Motor neuron (in vitro differentiated cells): ENCODE measurements around the gene POLA1. TPM values are rescaled to one million over a fixed set of nuclear protein-coding genes. Genes with fewer than 3 reads are reported as not detected.

ENCODE experiments used
- ATAC-seq, 8 experiments: fragments of 200-7000 bp; cut with Tn5 transposase; replicated peaks in 6 of 8; 2 replicates each; pipeline ENCODE4 v1.8.0; 2021; ENCODE audit warnings: mild to moderate bottlenecking in 8 of 8, moderate library complexity in 8 of 8
- H3K27ac ChIP-seq, 2 donors: fragments of 250-450 bp; sonication (Bioruptor Pico); 2 replicates each; pipeline ENCODE4 v1.9.0; 2021; ENCODE audit warnings: antibody characterized with exemption in 2 of 2, mild to moderate bottlenecking in 2 of 2, moderate library complexity in 1 of 2
- H3K4me1 ChIP-seq, 2 donors: fragments of 250-450 bp; sonication (Bioruptor Pico); replicated peaks in 1 of 2; 2 replicates each; pipeline ENCODE4 v1.6.1; 2021; ENCODE audit warnings: antibody characterized with exemption in 2 of 2, mild to moderate bottlenecking in 2 of 2, moderate library complexity in 1 of 2
- H3K4me3 ChIP-seq, 5 donors: fragments of 250-450 bp; sonication (Bioruptor Pico); 2 replicates each; pipeline ENCODE4 v1.9.0; 2021; ENCODE audit warnings: antibody characterized with exemption in 5 of 5, mild to moderate bottlenecking in 5 of 5, moderate library complexity in 4 of 5
- WGBS, 10 experiments: fragments of 450-650 bp; shearing (Covaris generic); methylation state at CpG; one replicate each; pipeline ENCODE4 v1.0.0; 2022; 5-methylcytosine and 5-hydroxymethylcytosine counted together
- in situ Hi-C, 9 experiments: fragments of 400-800 bp; cut with MboI; loops; one replicate each; pipeline ENCODE4 v1.15.0; 2021; ENCODE audit warnings: low sequenced_read_pairs in 9 of 9, low pct_unique_long_range_greater_than_20kb in 2 of 9; ENCODE audit not compliant: unreplicated experiment in 9 of 9
- total RNA-seq, 8 experiments: library from RNA; unstranded; fragments of 300-600 nt; gene quantifications; 2 replicates each; pipeline versions ENCODE4 v1.2.3 to v1.2.4, GENCODE V29; 2022

The POLA1 gene
- total RNA-seq, 8 experiments from 2014 or later = 7.8 to 23.6 (median 12.1) TPM

- Histone ChIP-seq H3K27ac (no peak overlapping the region), H3K4me3 (no peak overlapping the region), H3K4me1 (no peaks in the 10 kb centered on the region)
- in situ Hi-C loops = no loop called here
- no peak for ATAC-seq
- 43 to 100% (median 97%) methylated on average over 1 to 4 of the region's 5 CpGs for WGBS, 10 experiments
Observed at GRCh38 chrX:24927372-24927771, 233.7 kb downstream of the POLA1 start.

DNA sequence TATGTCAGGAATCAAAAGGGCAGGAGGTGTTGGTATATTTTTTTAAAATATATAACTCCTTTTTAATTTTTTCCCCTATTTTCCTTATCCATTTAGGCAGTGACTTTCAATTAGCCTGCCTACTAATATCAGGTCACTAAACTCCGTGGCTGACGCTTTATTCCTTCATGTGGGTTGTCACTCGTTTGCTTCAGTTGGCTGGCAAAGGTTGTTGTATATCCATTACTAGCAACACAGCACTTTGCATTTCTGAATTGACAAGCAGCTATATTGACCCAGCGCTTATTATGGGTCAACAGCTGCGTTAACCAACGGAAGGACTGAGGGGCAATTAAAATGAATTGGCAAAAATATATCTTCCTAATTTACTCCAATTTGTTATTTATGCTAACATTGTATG, 234.4 kb downstream of the POLA1 start:
- H3K4me1 ChIP-seq = no peaks in the 10 kb centered on the region
- in situ Hi-C loops = no loop called here
- no peak for ATAC-seq
- no peak overlapping the region for H3K4me3 ChIP-seq
- WGBS, 10 experiments = 58 to 100% (median 79%) methylated on average over 1 to 6 of the region's 6 CpGs; no CpG with 5 or more reads in 4 of the 10 experiments
- H3K27ac ChIP-seq = no peak overlapping the region

GRCh38 chrX:24934279-24934678, 240.6 kb downstream of the POLA1 start:
- H3K27ac ChIP-seq = no peak overlapping the region
- no peaks in the 10 kb centered on the region for H3K4me1 ChIP-seq
- in situ Hi-C loops = no loop called here
- ATAC-seq = no peak
- no peak overlapping the region for H3K4me3 ChIP-seq

DNA sequence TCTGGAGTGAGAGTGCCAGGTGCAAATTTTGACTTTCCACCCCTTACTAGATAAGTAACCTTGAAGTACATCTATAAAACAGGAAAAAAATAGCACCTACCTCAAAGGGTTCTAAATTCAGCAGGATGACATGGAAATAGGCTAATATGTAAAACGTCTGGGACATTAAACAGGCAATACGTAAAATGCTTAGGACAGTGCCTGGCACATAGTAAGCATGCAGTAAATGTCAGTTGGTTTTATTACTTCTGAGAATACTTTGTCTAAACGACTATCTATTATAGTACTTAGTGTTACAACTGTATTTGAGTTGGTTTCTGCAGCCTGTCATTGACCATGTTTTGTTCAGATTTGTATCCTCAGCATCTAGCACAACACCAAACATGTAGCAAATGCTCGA, 251.3 kb downstream of the POLA1 start:
- no peak overlapping the region for H3K27ac ChIP-seq
- ATAC-seq = no peak
- H3K4me3 ChIP-seq = no peak overlapping the region
- 0 to 93% (median 81%) methylated on average over 1 to 4 of the region's 4 CpGs; no CpG with 5 or more reads in 4 of the 10 experiments for WGBS, 10 experiments
- in situ Hi-C loops = no loop called here
- no peaks in the 10 kb centered on the region for H3K4me1 ChIP-seq

GRCh38 chrX:24946369-24946768, 252.7 kb downstream of the POLA1 start:
- in situ Hi-C loops = no loop called here
- no peak for ATAC-seq
- H3K4me3 ChIP-seq = no peak overlapping the region
- no peak overlapping the region for H3K27ac ChIP-seq
- H3K4me1 ChIP-seq = no peaks in the 10 kb centered on the region

- H3K4me1 ChIP-seq = no peaks in the 10 kb centered on the region
- ATAC-seq = no peak
- H3K27ac ChIP-seq = no peak overlapping the region
- WGBS, 10 experiments = 56 to 100% (median 93%) methylated on average over 1 to 2 of the region's 2 CpGs; no CpG with 5 or more reads in 4 of the 10 experiments
- H3K4me3 ChIP-seq = no peak overlapping the region
- in situ Hi-C loops = no loop called here
Observed at GRCh38 chrX:24954732-24955131, 261.0 kb downstream of the POLA1 start.

DNA sequence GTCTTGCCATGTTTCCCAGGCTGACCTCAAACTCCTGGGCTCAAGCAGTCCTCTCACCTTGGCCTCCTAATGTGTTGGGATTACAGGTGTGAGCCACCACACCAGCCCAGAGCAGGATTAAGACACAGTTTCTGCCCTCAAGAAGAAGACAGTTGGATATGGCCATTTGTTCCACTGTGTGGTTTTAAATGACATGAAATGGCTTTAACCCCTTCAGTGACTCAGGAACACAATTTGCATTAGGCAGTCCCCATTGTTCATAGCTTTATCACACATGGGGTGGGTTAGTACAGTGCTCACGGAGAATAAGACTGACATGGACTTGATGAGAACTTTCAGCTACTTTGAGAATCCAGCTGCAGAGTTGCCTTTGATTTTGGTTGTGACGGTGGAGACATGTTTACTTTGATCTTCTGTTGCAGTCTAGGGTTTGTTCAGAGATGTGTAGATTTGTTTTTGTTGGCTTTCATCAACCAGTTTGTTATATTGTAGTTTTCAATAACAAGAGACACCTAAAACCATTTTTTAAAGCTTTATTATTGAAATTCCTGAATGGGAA, 261.7 kb downstream of the POLA1 start:
- H3K4me3 ChIP-seq = no peak overlapping the region
- H3K4me1 ChIP-seq = no peaks in the 10 kb centered on the region
- no peak for ATAC-seq
- in situ Hi-C loops = no loop called here
- H3K27ac ChIP-seq = no peak overlapping the region
- WGBS, 10 experiments = 0 to 80% (median 60%) methylated on average over 1 of the region's 2 CpGs; no CpG with 5 or more reads in 7 of the 10 experiments

- no peak for ATAC-seq
- in situ Hi-C loops = no loop called here
- H3K4me1 ChIP-seq = no peaks in the 10 kb centered on the region
- H3K4me3 ChIP-seq = no peak overlapping the region
- no peak overlapping the region for H3K27ac ChIP-seq
Observed at GRCh38 chrX:24956828-24957227, 263.1 kb downstream of the POLA1 start.

GRCh38 chrX:24961809-24962208, 268.1 kb downstream of the POLA1 start:
- in situ Hi-C loops = no loop called here
- WGBS, 10 experiments = 20 to 100% (median 90%) methylated on average over 1 of the region's 1 CpG; no CpG with 5 or more reads in 6 of the 10 experiments
- no peak overlapping the region for H3K27ac ChIP-seq

DNA sequence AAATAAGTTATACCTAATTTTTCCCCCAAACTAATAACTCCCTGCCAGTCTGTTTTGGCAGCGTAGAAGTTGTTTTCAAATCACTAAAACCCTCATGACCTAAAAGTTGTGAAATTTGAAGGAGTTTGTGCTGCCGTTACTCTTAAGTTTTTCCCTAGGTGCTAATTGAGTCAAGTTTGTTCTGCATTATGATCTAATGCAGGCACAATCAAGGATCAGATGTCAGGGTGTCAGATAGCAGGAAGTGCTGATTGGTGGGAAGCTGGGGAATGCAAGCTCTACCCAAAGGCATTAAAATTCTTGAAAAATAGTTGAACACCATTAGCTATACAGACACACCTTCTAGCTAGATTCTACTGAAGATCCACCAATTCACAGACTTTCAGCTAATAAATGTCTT, 270.1 kb downstream of the POLA1 start:
- in situ Hi-C loops = no loop called here
- 50 to 100% (median 89%) methylated on average over 1 to 2 of the region's 2 CpGs; no CpG with 5 or more reads in 7 of the 10 experiments for WGBS, 10 experiments
- Histone ChIP-seq H3K4me3 (no peak overlapping the region), H3K4me1 (no peaks in the 10 kb centered on the region), H3K27ac (no peak overlapping the region)
- ATAC-seq = peak in 3 of 8 experiments; percentile 72 to 89 (median 83)

More at GRCh38 chrX:24961809-24962208, 268.1 kb downstream of the POLA1 start:
- Histone ChIP-seq H3K4me3 (no peak overlapping the region), H3K4me1 (no peaks in the 10 kb centered on the region)
- ATAC-seq = no peak

GRCh38 chrX:24965372-24965771, 271.7 kb downstream of the POLA1 start:
- WGBS, 10 experiments = 40 to 100% (median 40%) methylated on average over 1 of the region's 1 CpG; no CpG with 5 or more reads in 7 of the 10 experiments
- Histone ChIP-seq H3K4me1 (no peaks in the 10 kb centered on the region), H3K4me3 (no peak overlapping the region), H3K27ac (no peak overlapping the region)
- ATAC-seq = peak in 1 of 8 experiments; percentile 76
- in situ Hi-C loops = no loop called here

- ATAC-seq = no peak
- Histone ChIP-seq H3K27ac (no peak overlapping the region), H3K4me3 (no peak overlapping the region), H3K4me1 (no peaks in the 10 kb centered on the region)
- 46 to 100% (median 100%) methylated on average over 1 to 5 of the region's 5 CpGs; no CpG with 5 or more reads in 7 of the 10 experiments for WGBS, 10 experiments
- in situ Hi-C loops = no loop called here
Observed at GRCh38 chrX:24969812-24970211, 276.1 kb downstream of the POLA1 start.

- no peak overlapping the region for H3K27ac ChIP-seq
- ATAC-seq = no peak
- 80 to 100% (median 93%) methylated on average over 2 to 3 of the region's 3 CpGs; no CpG with 5 or more reads in 5 of the 10 experiments for WGBS, 10 experiments
- in situ Hi-C loops = no loop called here
- peaks cover 0 to 15% of the 10 kb centered on the region in 2 donors for H3K4me1 ChIP-seq
- no peak overlapping the region for H3K4me3 ChIP-seq
Observed at GRCh38 chrX:24979081-24979480, 285.4 kb downstream of the POLA1 start.

GRCh38 chrX:24981030-24981429, 287.3 kb downstream of the POLA1 start:
- Histone ChIP-seq H3K27ac (no peak overlapping the region), H3K4me1 (peaks cover 0 to 15% of the 10 kb centered on the region in 2 donors), H3K4me3 (no peak overlapping the region)
- ATAC-seq = no peak
- in situ Hi-C loops = no loop called here
- 40 to 100% (median 76%) methylated on average over 1 to 3 of the region's 3 CpGs; no CpG with 5 or more reads in 6 of the 10 experiments for WGBS, 10 experiments
